CD8-positive, alpha-beta memory T cell (primary cell): ENCODE results near the gene IER3. TPM values are rescaled to one million over a fixed set of nuclear protein-coding genes. Genes with fewer than 3 reads are reported as not detected.

Experiments
- CTCF ChIA-PET: fragments of 350-600 bp; sonication (Branson Sonifier 250); formaldehyde crosslinking; loops from one replicate; lab custom pipeline; 2021; ENCODE audit warnings: antibody characterized with exemption; lab: Charles Lee
- POLR2A ChIA-PET: fragments of 350-600 bp; sonication (Branson Sonifier 250); formaldehyde crosslinking; loops from one replicate; lab custom pipeline; 2021; ENCODE audit warnings: antibody characterized with exemption; lab: Charles Lee
- DNase-seq, 5 donors: peaks; one replicate each; pipeline versions ENCODE4 v3.0.0 to v3.0.0-alpha.2; 2020 to 2022; ENCODE audit warnings: mixed read lengths in 1 of 5
- H3K27ac ChIP-seq: one replicate; pipeline ENCODE4 v1.7.0; 2013; ENCODE audit warnings: low read depth, mild to moderate bottlenecking, low read length, moderate library complexity
- H3K27me3 ChIP-seq: 2 replicates; pipeline ENCODE4 v1.7.0; 2013; ENCODE audit warnings: low read length, mild to moderate bottlenecking; ENCODE audit not compliant: insufficient read depth, poor library complexity, severe bottlenecking
- H3K36me3 ChIP-seq: 2 replicates; pipeline ENCODE4 v1.7.0; 2013; ENCODE audit warnings: mild to moderate bottlenecking, low read length, moderate library complexity; ENCODE audit not compliant: insufficient read depth
- H3K4me1 ChIP-seq: 2 replicates; pipeline ENCODE4 v1.7.0; 2013; ENCODE audit warnings: mild to moderate bottlenecking, low read length, moderate library complexity; ENCODE audit not compliant: insufficient read depth
- H3K4me3 ChIP-seq: 2 replicates; pipeline ENCODE4 v1.7.0; 2013; ENCODE audit warnings: mild to moderate bottlenecking, low read length
- H3K9me3 ChIP-seq: 2 replicates; pipeline ENCODE4 v1.7.0; 2013; ENCODE audit warnings: mild to moderate bottlenecking, low read length
- H3K27ac Mint-ChIP-seq, 8 donors: one replicate each; pipeline ENCODE4 v1.8.0; 2020 to 2021; ENCODE audit warnings: mixed read lengths in 8 of 8, mild to moderate bottlenecking in 6 of 8, inconsistent platforms in 3 of 8, moderate library complexity in 3 of 8
- H3K27me3 Mint-ChIP-seq, 2 donors: one replicate each; pipeline ENCODE4 v1.8.0; 2020 to 2021; ENCODE audit warnings: mixed read lengths in 2 of 2, mild to moderate bottlenecking in 1 of 2, moderate library complexity in 1 of 2
- H3K36me3 Mint-ChIP-seq, 3 donors: one replicate each; pipeline ENCODE4 v1.8.0; 2020 to 2021; ENCODE audit warnings: mixed read lengths in 3 of 3, inconsistent platforms in 1 of 3, mild to moderate bottlenecking in 1 of 3
- H3K4me1 Mint-ChIP-seq, 3 donors: one replicate each; pipeline ENCODE4 v1.8.0; 2020 to 2021; ENCODE audit warnings: mixed read lengths in 3 of 3, inconsistent platforms in 1 of 3, mild to moderate bottlenecking in 1 of 3
- H3K4me3 Mint-ChIP-seq, 7 donors: one replicate each; pipeline ENCODE4 v1.8.0; 2020 to 2021; ENCODE audit warnings: mixed read lengths in 7 of 7, mild to moderate bottlenecking in 6 of 7, moderate library complexity in 4 of 7, inconsistent platforms in 2 of 7
- H3K9me3 Mint-ChIP-seq, 5 donors: one replicate each; pipeline ENCODE4 v1.8.0; 2020 to 2022; ENCODE audit warnings: mixed read lengths in 5 of 5, mild to moderate bottlenecking in 3 of 5, moderate library complexity in 2 of 5, inconsistent platforms in 1 of 5
- polyA plus RNA-seq: library from polyadenylated mRNA; unstranded; fragments of 300-500 nt; fragmentation: Illumina TruSeq; gene quantifications from one replicate; pipeline ENCODE4 v1.2.3, GENCODE V29; 2021
- total RNA-seq, 2 experiments: library from RNA; stranded (reverse); gene quantifications; one replicate each; pipeline ENCODE4 v1.2.3, GENCODE V29; 2021

IER3 gene
- total and polyA plus RNA-seq, 3 experiments from 2014 or later, result 0.58 to 294 (median 267) TPM

- CTCF ChIA-PET, result interaction anchor here (0.8 to 1.4 kb wide), 3 partner anchors 46 to 137 kb away, joined by 3 read pairs; partner anchors contain the start of gene VARS2
These were observed 32.2 kb upstream of the IER3 start for GRCh38 chr6:30776390-30777154.

GRCh38 chr6:30775104-30775503, 30.8 kb upstream of the IER3 start:
- peaks cover 5 to 23% (median 21%) of the 10 kb centered on the region in 3 donors for H3K4me1 Mint-ChIP-seq
- Histone ChIP-seq H3K4me1 (peaks cover 17% of the 10 kb centered on the region), H3K36me3 (no peaks in the 10 kb centered on the region), H3K27me3 (no peaks in the 10 kb centered on the region), H3K4me3 (no peak overlapping the region), H3K9me3 (no peaks in the 10 kb centered on the region), H3K27ac (no peak overlapping the region)
- DNase-seq, result no peak
- ChIA-PET CTCF (interaction anchor here (1.4 kb wide), 1 partner anchor 47 kb away, joined by 3 read pairs; no protein-coding TSS in a partner anchor), POLR2A (interaction anchor here (0.6 kb wide), 1 partner anchor 160 kb away, joined by 5 read pairs; no protein-coding TSS in a partner anchor)
- H3K27ac Mint-ChIP-seq, result no peak overlapping the region
- H3K36me3 Mint-ChIP-seq, result peaks cover 0 to 3% (median 0%) of the 10 kb centered on the region in 3 donors
- H3K9me3 Mint-ChIP-seq, result no peaks in the 10 kb centered on the region
- H3K27me3 Mint-ChIP-seq, result no peaks in the 10 kb centered on the region
- peak overlapping the region in 1 of 7 donors; percentile 37 for H3K4me3 Mint-ChIP-seq

More at GRCh38 chr6:30776390-30777154, 32.2 kb upstream of the IER3 start:
- POLR2A ChIA-PET, result no interaction called here
- no peak overlapping the region for H3K4me3 Mint-ChIP-seq
- no peaks in the 10 kb centered on the region for H3K9me3 Mint-ChIP-seq
- Histone ChIP-seq H3K4me1 (peaks cover 16% of the 10 kb centered on the region), H3K27me3 (no peaks in the 10 kb centered on the region), H3K36me3 (no peaks in the 10 kb centered on the region), H3K9me3 (no peaks in the 10 kb centered on the region), H3K4me3 (no peak overlapping the region), H3K27ac (no peak overlapping the region)
- H3K36me3 Mint-ChIP-seq, result peaks cover 0 to 6% (median 0%) of the 10 kb centered on the region in 3 donors
- no peak overlapping the region for H3K27ac Mint-ChIP-seq
- no peak for DNase-seq
- H3K4me1 Mint-ChIP-seq, result peaks cover 1 to 17% (median 12%) of the 10 kb centered on the region in 3 donors
- H3K27me3 Mint-ChIP-seq, result peaks cover 0 to 1% of the 10 kb centered on the region in 2 donors

- H3K4me3 ChIP-seq, result no peak overlapping the region
- H3K27me3 ChIP-seq, result no peaks in the 10 kb centered on the region
- H3K4me3 Mint-ChIP-seq, result no peak overlapping the region
- peaks cover 17% of the 10 kb centered on the region for H3K4me1 ChIP-seq
- no peaks in the 10 kb centered on the region for H3K36me3 ChIP-seq
- H3K4me1 Mint-ChIP-seq, result peaks cover 9 to 27% (median 25%) of the 10 kb centered on the region in 3 donors
- CTCF ChIA-PET, result no interaction called here
- POLR2A ChIA-PET, result interaction anchor here (0.6 kb wide), 1 partner anchor 160 kb away, joined by 5 read pairs; no protein-coding TSS in a partner anchor
- H3K9me3 Mint-ChIP-seq, result no peaks in the 10 kb centered on the region
- DNase-seq, result no peak
- H3K27ac ChIP-seq, result no peak overlapping the region
- no peak overlapping the region for H3K27ac Mint-ChIP-seq
- no peaks in the 10 kb centered on the region for H3K9me3 ChIP-seq
- no peaks in the 10 kb centered on the region for H3K27me3 Mint-ChIP-seq
- H3K36me3 Mint-ChIP-seq, result peaks cover 0 to 3% (median 0%) of the 10 kb centered on the region in 3 donors
These were observed 30.4 kb upstream of the IER3 start for GRCh38 chr6:30774701-30775100.

- Histone ChIP-seq H3K36me3 (no peaks in the 10 kb centered on the region), H3K4me1 (peaks cover 36% of the 10 kb centered on the region), H3K27ac (no peak overlapping the region), H3K9me3 (no peaks in the 10 kb centered on the region), H3K4me3 (no peak overlapping the region), H3K27me3 (no peaks in the 10 kb centered on the region)
- DNase-seq, result no peak
- H3K27me3 Mint-ChIP-seq, result no peaks in the 10 kb centered on the region
- H3K9me3 Mint-ChIP-seq, result no peaks in the 10 kb centered on the region
- peak overlapping the region in 1 of 8 donors; percentile 72 for H3K27ac Mint-ChIP-seq
- peaks cover 0 to 3% (median 0%) of the 10 kb centered on the region in 3 donors for H3K36me3 Mint-ChIP-seq
- ChIA-PET CTCF (interaction anchor here (0.8 to 2.3 kb wide), 3 partner anchors 53 to 107 kb away, joined by 3 to 7 read pairs (median 3); no protein-coding TSS in a partner anchor), POLR2A (no interaction called here)
- no peak overlapping the region for H3K4me3 Mint-ChIP-seq
- peaks cover 39 to 62% (median 58%) of the 10 kb centered on the region in 3 donors for H3K4me1 Mint-ChIP-seq
These were observed 26.2 kb upstream of the IER3 start for GRCh38 chr6:30770592-30770991.

GRCh38 chr6:30769853-30770524, 25.6 kb upstream of the IER3 start:
- no peaks in the 10 kb centered on the region for H3K27me3 ChIP-seq
- H3K9me3 ChIP-seq, result no peaks in the 10 kb centered on the region
- H3K36me3 Mint-ChIP-seq, result peaks cover 0 to 3% (median 0%) of the 10 kb centered on the region in 3 donors
- H3K9me3 Mint-ChIP-seq, result no peaks in the 10 kb centered on the region
- peak overlapping the region; percentile 24 for H3K4me3 ChIP-seq
- no peaks in the 10 kb centered on the region for H3K36me3 ChIP-seq
- peaks cover 36% of the 10 kb centered on the region for H3K4me1 ChIP-seq
- peak overlapping the region in 7 of 8 donors; percentile 13 to 92 (median 84) for H3K27ac Mint-ChIP-seq
- peak overlapping the region; percentile 16 to 77 (median 70) for H3K4me3 Mint-ChIP-seq
- peak overlapping the region; percentile 8 for H3K27ac ChIP-seq
- CTCF ChIA-PET, result interaction anchor here (0.9 to 2.3 kb wide), 5 partner anchors 18 to 59 kb away, joined by 3 to 8 read pairs (median 7); no protein-coding TSS in a partner anchor
- DNase-seq, result no peak
- H3K4me1 Mint-ChIP-seq, result peaks cover 39 to 62% (median 58%) of the 10 kb centered on the region in 3 donors
- H3K27me3 Mint-ChIP-seq, result no peaks in the 10 kb centered on the region
- POLR2A ChIA-PET, result interaction anchor here (1.3 to 1.8 kb wide), 2 partner anchors 24 to 48 kb away, joined by 3 to 4 read pairs; no protein-coding TSS in a partner anchor

GRCh38 chr6:30769088-30769852, 24.9 kb upstream of the IER3 start:
- Mint-ChIP-seq H3K27ac (peak overlapping the region; percentile 13 to 92 (median 82)), H3K36me3 (peaks cover 0 to 3% (median 0%) of the 10 kb centered on the region in 3 donors), H3K9me3 (no peaks in the 10 kb centered on the region), H3K27me3 (peaks cover 0 to 3% of the 10 kb centered on the region in 2 donors), H3K4me1 (peaks cover 39 to 66% (median 60%) of the 10 kb centered on the region in 3 donors), H3K4me3 (peak overlapping the region; percentile 16 to 86 (median 74))
- peaks cover 37% of the 10 kb centered on the region for H3K4me1 ChIP-seq
- peak; percentile 27 to 68 (median 32) for DNase-seq
- no peaks in the 10 kb centered on the region for H3K36me3 ChIP-seq
- no peaks in the 10 kb centered on the region for H3K27me3 ChIP-seq
- H3K27ac ChIP-seq, result peak overlapping the region; percentile 27
- H3K4me3 ChIP-seq, result peak overlapping the region; percentile 24
- H3K9me3 ChIP-seq, result no peaks in the 10 kb centered on the region
- CTCF ChIA-PET, result interaction anchor here (0.8 to 2.3 kb wide), 7 partner anchors 17 to 60 kb away, joined by 3 to 8 read pairs (median 4); no protein-coding TSS in a partner anchor
- POLR2A ChIA-PET, result interaction anchor here (0.5 to 1.8 kb wide), 3 partner anchors 25 to 47 kb away, joined by 3 to 4 read pairs (median 3); no protein-coding TSS in a partner anchor

GRCh38 chr6:30768634-30769087, 24.3 kb upstream of the IER3 start:
- Histone ChIP-seq H3K27ac (no peak overlapping the region), H3K9me3 (no peaks in the 10 kb centered on the region), H3K4me1 (peaks cover 43% of the 10 kb centered on the region), H3K27me3 (no peaks in the 10 kb centered on the region), H3K4me3 (peak overlapping the region; percentile 1), H3K36me3 (no peaks in the 10 kb centered on the region)
- POLR2A ChIA-PET, result interaction anchor here (0.5 to 1.8 kb wide), 3 partner anchors 25 to 47 kb away, joined by 3 to 4 read pairs (median 3); no protein-coding TSS in a partner anchor
- H3K36me3 Mint-ChIP-seq, result peaks cover 0 to 3% (median 0%) of the 10 kb centered on the region in 3 donors
- peaks cover 0 to 2% (median 0%) of the 10 kb centered on the region in 5 donors for H3K9me3 Mint-ChIP-seq
- H3K4me1 Mint-ChIP-seq, result peaks cover 44 to 72% (median 66%) of the 10 kb centered on the region in 3 donors
- H3K27ac Mint-ChIP-seq, result peak overlapping the region in 7 of 8 donors; percentile 66 to 91 (median 85)
- peak overlapping the region in 6 of 7 donors; percentile 66 to 86 (median 74) for H3K4me3 Mint-ChIP-seq
- no peak for DNase-seq
- peaks cover 0 to 3% of the 10 kb centered on the region in 2 donors for H3K27me3 Mint-ChIP-seq
- CTCF ChIA-PET, result interaction anchor here (0.6 to 2.3 kb wide), 7 partner anchors 17 to 1765 kb away, joined by 3 to 8 read pairs (median 4); no protein-coding TSS in a partner anchor
